ENCODE results near the gene RABGAP1L. TPM values are rescaled to one million over a fixed set of nuclear protein-coding genes. Genes with fewer than 3 reads are reported as not detected.

The RABGAP1L gene
- total RNA-seq, 4 donors from 2014 or later: 31.2 to 115 (median 62.5) TPM

DNA sequence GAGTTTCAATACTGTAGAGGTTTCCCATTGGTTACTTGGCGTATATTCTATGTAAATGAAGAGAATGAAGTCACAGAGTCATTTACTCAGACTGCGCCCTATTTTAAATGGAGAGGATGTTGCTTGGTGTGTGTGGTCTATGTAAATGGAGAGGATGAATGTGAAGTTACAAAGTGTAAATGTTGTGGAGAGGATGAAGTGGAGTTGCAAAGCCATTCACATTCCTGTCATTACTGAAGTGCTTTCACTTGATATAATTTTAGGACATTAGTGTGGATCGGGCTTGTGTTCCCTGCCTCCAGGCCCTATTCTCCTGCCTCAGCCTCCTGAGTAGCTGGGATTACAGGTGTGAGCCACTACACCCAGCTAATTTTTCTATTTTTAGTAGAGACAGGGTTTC, 741.0 kb downstream of the RABGAP1L start:
- Histone ChIP-seq H3K27me3 (no peaks in the 10 kb centered on the region), H3K27ac (no peak overlapping the region), H3K36me3 (peaks cover 0 to 10% of the 10 kb centered on the region in 2 donors), H3K4me3 (no peak overlapping the region), H3K9me3 (peaks cover 0 to 4% (median 0%) of the 10 kb centered on the region in 3 donors), H3K4me1 (no peaks in the 10 kb centered on the region)
- ATAC-seq: no peak
- TF ChIP-seq EP300 (IDR thresholded peaks at IDR 0.05) (no peak), POLR2AphosphoS5 (IDR thresholded peaks at IDR 0.05) (no peak), POLR2A (IDR thresholded peaks at IDR 0.05) (no peak)
- TF ChIP-seq, protein P1, sequence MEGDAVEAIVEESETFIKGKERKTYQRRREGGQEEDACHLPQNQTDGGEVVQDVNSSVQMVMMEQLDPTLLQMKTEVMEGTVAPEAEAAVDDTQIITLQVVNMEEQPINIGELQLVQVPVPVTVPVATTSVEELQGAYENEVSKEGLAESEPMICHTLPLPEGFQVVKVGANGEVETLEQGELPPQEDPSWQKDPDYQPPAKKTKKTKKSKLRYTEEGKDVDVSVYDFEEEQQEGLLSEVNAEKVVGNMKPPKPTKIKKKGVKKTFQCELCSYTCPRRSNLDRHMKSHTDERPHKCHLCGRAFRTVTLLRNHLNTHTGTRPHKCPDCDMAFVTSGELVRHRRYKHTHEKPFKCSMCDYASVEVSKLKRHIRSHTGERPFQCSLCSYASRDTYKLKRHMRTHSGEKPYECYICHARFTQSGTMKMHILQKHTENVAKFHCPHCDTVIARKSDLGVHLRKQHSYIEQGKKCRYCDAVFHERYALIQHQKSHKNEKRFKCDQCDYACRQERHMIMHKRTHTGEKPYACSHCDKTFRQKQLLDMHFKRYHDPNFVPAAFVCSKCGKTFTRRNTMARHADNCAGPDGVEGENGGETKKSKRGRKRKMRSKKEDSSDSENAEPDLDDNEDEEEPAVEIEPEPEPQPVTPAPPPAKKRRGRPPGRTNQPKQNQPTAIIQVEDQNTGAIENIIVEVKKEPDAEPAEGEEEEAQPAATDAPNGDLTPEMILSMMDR (IDR thresholded peaks at IDR 0.05): no peak
- whole genome bisulfite sequencing, 2 donors (ENCODE audit: low coverage in 1 of 2): 83 to 97% methylated on average over 3 of the region's 3 CpGs

DNA sequence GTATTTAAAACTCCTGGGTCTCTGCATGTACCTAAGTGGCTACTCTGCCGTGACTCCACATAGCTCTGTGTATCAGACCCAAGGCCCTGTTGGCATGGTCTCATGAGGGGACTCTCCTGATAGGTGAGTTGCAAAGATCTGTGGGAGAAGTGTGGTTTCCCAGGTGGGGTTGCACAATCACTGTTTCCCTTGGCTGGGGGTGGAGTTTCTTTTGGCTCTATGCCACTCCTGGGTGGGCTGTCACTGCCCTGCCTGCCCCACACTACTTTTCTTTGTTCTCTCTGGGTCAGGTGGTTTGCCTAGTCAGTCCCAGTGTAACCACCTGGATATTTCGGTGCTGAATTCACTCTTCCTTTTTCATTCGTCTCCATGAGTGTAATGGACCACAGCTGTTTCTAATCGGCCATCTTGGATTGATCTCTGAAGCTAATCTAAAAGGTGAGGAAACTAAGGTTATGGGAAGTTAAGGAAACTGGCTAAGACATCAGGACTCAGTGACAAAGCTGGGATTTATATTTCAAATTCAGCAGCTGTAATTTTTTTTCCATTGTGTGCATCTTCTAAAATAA, 743.3 kb downstream of the RABGAP1L start:
- TF ChIP-seq EP300 (IDR thresholded peaks at IDR 0.05) (no peak), POLR2A (IDR thresholded peaks at IDR 0.05) (no peak), POLR2AphosphoS5 (IDR thresholded peaks at IDR 0.05) (no peak)
- TF ChIP-seq, protein P1 (IDR thresholded peaks at IDR 0.05): no peak
- Histone ChIP-seq H3K9me3 (peaks cover 0 to 5% (median 0%) of the 10 kb centered on the region in 3 donors), H3K36me3 (peaks cover 0 to 10% of the 10 kb centered on the region in 2 donors), H3K4me1 (no peaks in the 10 kb centered on the region), H3K27me3 (no peaks in the 10 kb centered on the region), H3K4me3 (no peak overlapping the region), H3K27ac (no peak overlapping the region)
- ATAC-seq: no peak
- 66 to 83% methylated on average over 1 to 3 of the region's 4 CpGs for WGBS, 2 donors (ENCODE audit: low coverage in 1 of 2)

DNA sequence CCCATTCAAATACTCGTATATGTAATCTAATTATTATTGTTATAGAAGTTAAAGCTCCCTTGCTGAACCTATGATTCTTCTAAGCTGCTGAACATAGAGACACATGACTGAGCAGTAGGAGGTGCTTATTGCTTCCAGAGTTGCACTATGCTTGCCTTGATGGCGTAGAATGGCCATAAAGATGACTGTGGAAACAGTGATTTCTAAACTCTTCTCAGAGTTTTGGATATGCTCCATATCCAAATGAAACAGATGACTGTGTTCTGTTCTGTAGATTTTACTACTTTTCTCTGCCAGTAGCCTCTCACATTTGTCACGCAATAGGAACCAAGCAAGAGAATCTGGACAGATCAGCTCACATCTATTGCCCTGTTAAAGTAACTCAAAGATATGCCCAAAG, 752.3 kb downstream of the RABGAP1L start:
- no peaks in the 10 kb centered on the region for H3K36me3 ChIP-seq
- TF ChIP-seq EP300 (IDR thresholded peaks at IDR 0.05) (no peak), POLR2AphosphoS5 (IDR thresholded peaks at IDR 0.05) (no peak), POLR2A (IDR thresholded peaks at IDR 0.05) (no peak)
- TF ChIP-seq, protein P1 (IDR thresholded peaks at IDR 0.05): no peak
- WGBS, 2 donors (ENCODE audit: low coverage in 1 of 2): 83 to 89% methylated on average over 3 of the region's 3 CpGs
- no peaks in the 10 kb centered on the region for H3K9me3 ChIP-seq
- H3K27ac ChIP-seq: no peak overlapping the region
- H3K4me3 ChIP-seq: no peak overlapping the region
- H3K4me1 ChIP-seq: no peaks in the 10 kb centered on the region
- no peak for ATAC-seq
- no peaks in the 10 kb centered on the region for H3K27me3 ChIP-seq

DNA sequence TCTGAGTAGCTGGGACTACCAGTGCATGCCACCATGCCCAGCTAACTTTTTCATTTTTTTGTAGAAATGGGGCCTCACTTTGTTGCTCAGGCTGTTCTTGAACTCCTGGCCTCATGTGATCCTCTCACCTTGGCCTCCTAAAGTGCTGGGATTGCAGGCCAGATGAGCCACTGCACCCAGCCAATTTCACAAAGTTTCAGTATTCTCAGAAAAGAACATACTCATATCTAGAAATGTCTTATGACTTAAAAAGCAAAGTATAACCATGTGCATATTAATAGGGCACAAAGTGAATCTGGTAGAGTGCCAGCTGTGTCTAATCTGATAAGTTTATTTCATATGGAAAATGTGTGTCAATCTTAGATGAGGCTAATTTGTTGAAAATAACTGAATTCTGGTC, 752.9 kb downstream of the RABGAP1L start:
- no peaks in the 10 kb centered on the region for H3K4me1 ChIP-seq
- no peak for ATAC-seq
- no peak overlapping the region for H3K4me3 ChIP-seq
- no peaks in the 10 kb centered on the region for H3K27me3 ChIP-seq
- no peaks in the 10 kb centered on the region for H3K9me3 ChIP-seq
- H3K36me3 ChIP-seq: no peaks in the 10 kb centered on the region
- no peak for TF ChIP-seq POLR2AphosphoS5 (IDR thresholded peaks at IDR 0.05)
- TF ChIP-seq, protein P1 (IDR thresholded peaks at IDR 0.05): no peak
- H3K27ac ChIP-seq: no peak overlapping the region

DNA sequence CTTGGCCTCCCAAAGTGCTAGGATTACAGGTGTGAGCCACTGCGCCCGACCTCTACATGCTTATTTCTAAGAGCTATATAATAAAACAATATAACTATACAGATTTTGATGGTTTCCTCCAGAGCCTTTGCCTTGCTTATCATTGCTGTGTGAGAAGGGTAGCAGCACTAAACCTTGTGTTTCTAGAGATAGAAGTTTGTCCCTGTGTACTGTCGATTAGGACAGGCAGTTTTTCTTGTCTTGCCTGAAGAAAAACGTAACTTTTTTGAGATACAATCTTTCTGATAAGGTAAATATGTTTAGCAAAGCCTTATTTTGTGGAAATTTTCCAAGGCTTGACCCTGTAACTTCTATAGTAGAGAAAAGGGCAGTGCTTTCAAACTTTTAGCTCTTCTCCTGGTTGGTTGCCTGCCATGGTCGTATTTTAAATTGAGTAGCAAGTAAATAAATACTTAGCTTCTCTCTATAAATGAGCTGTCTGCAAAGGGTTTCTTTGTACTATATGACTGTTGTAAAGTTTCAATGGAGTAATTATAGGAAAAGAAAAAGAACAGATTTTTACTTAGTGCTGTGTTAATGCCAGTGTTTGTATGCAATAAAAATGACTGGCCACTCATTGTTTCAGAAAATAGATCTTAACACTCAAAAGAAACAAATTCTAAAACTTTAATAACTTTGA, 754.0 kb downstream of the RABGAP1L start:
- no peaks in the 10 kb centered on the region for H3K4me1 ChIP-seq
- no peaks in the 10 kb centered on the region for H3K9me3 ChIP-seq
- H3K36me3 ChIP-seq: no peaks in the 10 kb centered on the region
- TF ChIP-seq, protein P1 (IDR thresholded peaks at IDR 0.05): no peak
- TF ChIP-seq EP300 (IDR thresholded peaks at IDR 0.05): no peak
- TF ChIP-seq POLR2AphosphoS5 (IDR thresholded peaks at IDR 0.05): no peak
- TF ChIP-seq POLR2A (IDR thresholded peaks at IDR 0.05): no peak
- H3K4me3 ChIP-seq: no peak overlapping the region
- H3K27me3 ChIP-seq: no peaks in the 10 kb centered on the region
- no peak overlapping the region for H3K27ac ChIP-seq
- WGBS, 2 donors (ENCODE audit: low coverage in 1 of 2): 68 to 73% methylated on average over 3 to 5 of the region's 5 CpGs
- ATAC-seq: no peak

All from gastroesophageal sphincter (tissue), 4 donors.